ENCODE data around the gene CDC14C. TPM values are rescaled to one million over a fixed set of nuclear protein-coding genes. Genes with fewer than 3 reads are reported as not detected.
A peak's percentile ranks its signal among the peaks of the same experiment; 100 is the strongest.

The CDC14C gene
- not detected in 2 replicates for total RNA-seq

GRCh38 chr7:48924433-48924832, at the start of gene CDC14C:
TSS of gene CDC14C (plus strand) at chr7:48924547. CDS start at chr7:48924673, 126 bp downstream.
- no peak for DNase-seq (ENCODE audit: low read depth)
- Histone ChIP-seq H3K27me3 (ENCODE audit: control insufficient read depth, insufficient read depth, low read length) (no peaks in the 10 kb centered on the region), H3K36me3 (ENCODE audit: control insufficient read depth, insufficient read depth, low read length) (no peaks in the 10 kb centered on the region), H3K4me3 (ENCODE audit: low read depth, low read length) (no peak within 1 kb of the TSS)
- no peak for TF ChIP-seq CTCF (IDR thresholded peaks at IDR 0.05; ENCODE audit: insufficient read depth, low read length, poor library complexity, severe bottlenecking)

- no peak for DNase-seq (ENCODE audit: low read depth)
- H3K27me3 ChIP-seq (ENCODE audit: control insufficient read depth, insufficient read depth, low read length) = no peaks in the 10 kb centered on the region
- peak; percentile 67 for TF ChIP-seq CTCF (IDR thresholded peaks at IDR 0.05; ENCODE audit: insufficient read depth, low read length, poor library complexity, severe bottlenecking)
- no peak overlapping the region for H3K4me3 ChIP-seq (ENCODE audit: low read depth, low read length)
- H3K36me3 ChIP-seq (ENCODE audit: control insufficient read depth, insufficient read depth, low read length) = no peaks in the 10 kb centered on the region
Observed at GRCh38 chr7:48875045-48875916, 49.1 kb upstream of the CDC14C start.

GRCh38 chr7:48876087-48876486, 48.3 kb upstream of the CDC14C start:
- Histone ChIP-seq H3K36me3 (ENCODE audit: control insufficient read depth, insufficient read depth, low read length) (no peaks in the 10 kb centered on the region), H3K27me3 (ENCODE audit: control insufficient read depth, insufficient read depth, low read length) (no peaks in the 10 kb centered on the region), H3K4me3 (ENCODE audit: low read depth, low read length) (no peak overlapping the region)
- no peak for TF ChIP-seq CTCF (IDR thresholded peaks at IDR 0.05; ENCODE audit: insufficient read depth, low read length, poor library complexity, severe bottlenecking)
- DNase-seq (ENCODE audit: low read depth) = no peak

- H3K36me3 ChIP-seq (ENCODE audit: control insufficient read depth, insufficient read depth, low read length) = no peaks in the 10 kb centered on the region
- DNase-seq (ENCODE audit: low read depth) = no peak
- no peaks in the 10 kb centered on the region for H3K27me3 ChIP-seq (ENCODE audit: control insufficient read depth, insufficient read depth, low read length)
- TF ChIP-seq CTCF (IDR thresholded peaks at IDR 0.05; ENCODE audit: insufficient read depth, low read length, poor library complexity, severe bottlenecking) = no peak
- no peak overlapping the region for H3K4me3 ChIP-seq (ENCODE audit: low read depth, low read length)
Observed at GRCh38 chr7:48880851-48881250, 43.5 kb upstream of the CDC14C start.

GRCh38 chr7:48887500-48887899, 36.8 kb upstream of the CDC14C start:
- no peak overlapping the region for H3K4me3 ChIP-seq (ENCODE audit: low read depth, low read length)
- no peaks in the 10 kb centered on the region for H3K36me3 ChIP-seq (ENCODE audit: control insufficient read depth, insufficient read depth, low read length)
- peak; percentile 14 for DNase-seq (ENCODE audit: low read depth)
- no peak for TF ChIP-seq CTCF (IDR thresholded peaks at IDR 0.05; ENCODE audit: insufficient read depth, low read length, poor library complexity, severe bottlenecking)
- no peaks in the 10 kb centered on the region for H3K27me3 ChIP-seq (ENCODE audit: control insufficient read depth, insufficient read depth, low read length)

- no peak for DNase-seq (ENCODE audit: low read depth)
- H3K4me3 ChIP-seq (ENCODE audit: low read depth, low read length) = no peak overlapping the region
- no peak for TF ChIP-seq CTCF (IDR thresholded peaks at IDR 0.05; ENCODE audit: insufficient read depth, low read length, poor library complexity, severe bottlenecking)
- H3K36me3 ChIP-seq (ENCODE audit: control insufficient read depth, insufficient read depth, low read length) = no peaks in the 10 kb centered on the region
- H3K27me3 ChIP-seq (ENCODE audit: control insufficient read depth, insufficient read depth, low read length) = no peaks in the 10 kb centered on the region
Observed at GRCh38 chr7:48894574-48894973, 29.8 kb upstream of the CDC14C start.

All from kidney epithelial cell (primary cell).